Heart left ventricle (tissue), 13 donors: ENCODE data around the gene SPTY2D1.

ENCODE experiments used
- POLR2A ChIP-seq, 2 donors: fragments of 450-650 bp; IDR thresholded peaks; one replicate each; pipeline ENCODE4 v1.6.1; 2017; ENCODE audit warnings: antibody characterized with exemption in 2 of 2, mild to moderate bottlenecking in 2 of 2, moderate library complexity in 2 of 2
- TF ChIP-seq, protein P1 (sequence below), 12 donors: fragments of 200-600 bp; sonication (generic) in 4 of 12; IDR thresholded peaks; one replicate each; pipeline versions ENCODE4 v1.5.0 to v1.8.0; 2018 to 2022; ENCODE audit warnings: antibody characterized with exemption in 12 of 12, mild to moderate bottlenecking in 5 of 12
- donor health status: ischemic (EF 13 %, LVEDD 7.1; RV severe dilation, severe dysfunction).
- donor health status: DM: no; HTN: yes; CAD: no.
- donor health status: DM: no; HTN: no; CAD: no.
- donor health status: ischemic (EF 25% LVEDD 6.9; RV normal size, moderate dysfunction).
- donor health status: ischemic (EF 25% LVEDD 5.7; RV mildly dilated, moderate dysfunction).
- donor health status: ischemic (EF 35%, LVEDD 5.7; RV mildly dilated, moderate dysfunction).
- donor health status: nonischemic (EF 11% LVEDD 7.7; RV severe dilation, severe dysfunction).
- donor health status: DM: yes; HTN: yes; CAD: no.
- donor health status: PGD.
- donor health status: ischemic (EF 29% LVEDD 5.4; RV normal size, mild dysfunction).
- donor health status: nonischemic (EF 23%, LVEDD 6.1; RV moderate dilation, normal function).

- TF ChIP-seq, protein P1, sequence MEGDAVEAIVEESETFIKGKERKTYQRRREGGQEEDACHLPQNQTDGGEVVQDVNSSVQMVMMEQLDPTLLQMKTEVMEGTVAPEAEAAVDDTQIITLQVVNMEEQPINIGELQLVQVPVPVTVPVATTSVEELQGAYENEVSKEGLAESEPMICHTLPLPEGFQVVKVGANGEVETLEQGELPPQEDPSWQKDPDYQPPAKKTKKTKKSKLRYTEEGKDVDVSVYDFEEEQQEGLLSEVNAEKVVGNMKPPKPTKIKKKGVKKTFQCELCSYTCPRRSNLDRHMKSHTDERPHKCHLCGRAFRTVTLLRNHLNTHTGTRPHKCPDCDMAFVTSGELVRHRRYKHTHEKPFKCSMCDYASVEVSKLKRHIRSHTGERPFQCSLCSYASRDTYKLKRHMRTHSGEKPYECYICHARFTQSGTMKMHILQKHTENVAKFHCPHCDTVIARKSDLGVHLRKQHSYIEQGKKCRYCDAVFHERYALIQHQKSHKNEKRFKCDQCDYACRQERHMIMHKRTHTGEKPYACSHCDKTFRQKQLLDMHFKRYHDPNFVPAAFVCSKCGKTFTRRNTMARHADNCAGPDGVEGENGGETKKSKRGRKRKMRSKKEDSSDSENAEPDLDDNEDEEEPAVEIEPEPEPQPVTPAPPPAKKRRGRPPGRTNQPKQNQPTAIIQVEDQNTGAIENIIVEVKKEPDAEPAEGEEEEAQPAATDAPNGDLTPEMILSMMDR (IDR thresholded peaks at IDR 0.05) = no peak
- TF ChIP-seq POLR2A (IDR thresholded peaks at IDR 0.05) = no peak
Observed at GRCh38 chr11:18676803-18677202, 42.7 kb upstream of the SPTY2D1 start.
